ENCODE data around the gene PPP2R3C. TPM values are rescaled to one million over a fixed set of nuclear protein-coding genes. Genes with fewer than 3 reads are reported as not detected.

PPP2R3C gene
- total RNA-seq, 1 experiment from 2014 or later, result 15.2 TPM

DNA sequence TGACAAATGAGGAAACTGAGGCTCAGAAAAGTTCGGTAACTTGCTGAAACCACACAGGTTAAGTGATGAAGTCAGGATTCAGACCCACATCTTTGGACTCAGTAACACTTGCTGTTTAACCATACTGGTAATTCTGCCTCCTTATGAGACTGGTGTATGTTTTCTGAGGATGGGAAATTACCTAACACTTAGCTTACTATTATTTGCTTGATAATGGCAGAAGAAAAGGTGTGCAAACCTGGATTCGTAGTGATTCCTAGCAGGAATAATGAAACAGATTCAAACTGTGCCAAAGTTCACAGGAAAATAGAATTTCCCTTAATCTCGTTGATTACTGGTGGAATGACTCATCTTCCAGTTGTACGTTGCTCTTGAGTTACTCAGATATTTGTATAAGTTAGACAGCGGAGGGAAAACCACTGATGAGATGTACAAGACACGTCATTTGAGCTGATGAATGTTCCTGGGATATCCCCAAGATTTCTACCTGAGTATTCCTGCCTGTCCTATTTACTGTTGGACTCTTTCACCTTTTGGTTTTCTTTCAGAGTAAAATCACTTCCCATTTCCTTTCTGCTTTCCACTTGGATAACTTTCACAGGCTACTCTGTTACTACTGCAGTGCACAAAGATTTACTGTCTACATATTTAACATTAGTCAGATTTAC is 38.1 kb upstream of the PPP2R3C start:
- no peak overlapping the region for H2AFZ ChIP-seq (ENCODE audit: low read length)
- H3K4me2 ChIP-seq (ENCODE audit: low read length), result peak overlapping the region; percentile 80
- H4K20me1 ChIP-seq (ENCODE audit: low read length), result no peaks in the 10 kb centered on the region
- no peaks in the 10 kb centered on the region for H3K9me3 ChIP-seq (ENCODE audit: low read length)
- H3F3A ChIP-seq (ENCODE audit: low read length, unreplicated experiment), result peaks cover 5% of the 10 kb centered on the region
- no peaks in the 10 kb centered on the region for H3K9me2 ChIP-seq (replicated peaks; ENCODE audit: low read length)
- ATAC-seq (peak; percentile 99), DNase-seq (peak; percentile 97)
- intact Hi-C loops (cut with micrococcal nuclease), result loop anchor here (5.0 kb wide), 3 partner anchors 37 to 132 kb away; partner anchors contain the start of gene PSMA6
- peak overlapping the region; percentile 49 for H3K4me3 ChIP-seq (ENCODE audit: low read length)
- H3K27ac ChIP-seq (ENCODE audit: low read length), result peak overlapping the region; percentile 95
- BruUV-seq (replicated peaks), result no TSS peak
- ChIA-PET POLR2A (ENCODE audit: unreplicated experiment) (interaction anchor here (0.6 to 0.8 kb wide), 4 partner anchors 69 to 446 kb away, joined by 3 to 6 read pairs (median 4); partner anchors contain the start of gene CFL2), CTCF (interaction anchor here (0.8 kb wide), 1 partner anchor 55 kb away, joined by 5 read pairs; no protein-coding TSS in a partner anchor)
- no peaks in the 10 kb centered on the region; the same call in 1 of the 2 replicates for H3K36me3 ChIP-seq (ENCODE audit: low read depth, low read length)
- TF ChIP-seq, protein P1, sequence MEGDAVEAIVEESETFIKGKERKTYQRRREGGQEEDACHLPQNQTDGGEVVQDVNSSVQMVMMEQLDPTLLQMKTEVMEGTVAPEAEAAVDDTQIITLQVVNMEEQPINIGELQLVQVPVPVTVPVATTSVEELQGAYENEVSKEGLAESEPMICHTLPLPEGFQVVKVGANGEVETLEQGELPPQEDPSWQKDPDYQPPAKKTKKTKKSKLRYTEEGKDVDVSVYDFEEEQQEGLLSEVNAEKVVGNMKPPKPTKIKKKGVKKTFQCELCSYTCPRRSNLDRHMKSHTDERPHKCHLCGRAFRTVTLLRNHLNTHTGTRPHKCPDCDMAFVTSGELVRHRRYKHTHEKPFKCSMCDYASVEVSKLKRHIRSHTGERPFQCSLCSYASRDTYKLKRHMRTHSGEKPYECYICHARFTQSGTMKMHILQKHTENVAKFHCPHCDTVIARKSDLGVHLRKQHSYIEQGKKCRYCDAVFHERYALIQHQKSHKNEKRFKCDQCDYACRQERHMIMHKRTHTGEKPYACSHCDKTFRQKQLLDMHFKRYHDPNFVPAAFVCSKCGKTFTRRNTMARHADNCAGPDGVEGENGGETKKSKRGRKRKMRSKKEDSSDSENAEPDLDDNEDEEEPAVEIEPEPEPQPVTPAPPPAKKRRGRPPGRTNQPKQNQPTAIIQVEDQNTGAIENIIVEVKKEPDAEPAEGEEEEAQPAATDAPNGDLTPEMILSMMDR (conservative IDR thresholded peaks at IDR 0.05; ENCODE audit: low read depth, low read length), result no peak
- TF ChIP-seq EZH2 (IDR thresholded peaks at IDR 0.05; ENCODE audit: low read length, unreplicated experiment) (no peak), EZH2phosphoT487 (IDR thresholded peaks at IDR 0.05; ENCODE audit: borderline replicate concordance, low read length) (no peak)
- H3K79me2 ChIP-seq (ENCODE audit: low read length), result 0 out of 2 replicates have a peak, but pooled peaks cover 7% of the 10 kb centered on the region
- H3K27me3 ChIP-seq (ENCODE audit: low read length), result no peaks in the 10 kb centered on the region
- H3K4me1 ChIP-seq (ENCODE audit: insufficient read depth, low read length), result peaks cover 42% of the 10 kb centered on the region
- H3K9ac ChIP-seq (ENCODE audit: low read length), result peak overlapping the region; percentile 78

DNA sequence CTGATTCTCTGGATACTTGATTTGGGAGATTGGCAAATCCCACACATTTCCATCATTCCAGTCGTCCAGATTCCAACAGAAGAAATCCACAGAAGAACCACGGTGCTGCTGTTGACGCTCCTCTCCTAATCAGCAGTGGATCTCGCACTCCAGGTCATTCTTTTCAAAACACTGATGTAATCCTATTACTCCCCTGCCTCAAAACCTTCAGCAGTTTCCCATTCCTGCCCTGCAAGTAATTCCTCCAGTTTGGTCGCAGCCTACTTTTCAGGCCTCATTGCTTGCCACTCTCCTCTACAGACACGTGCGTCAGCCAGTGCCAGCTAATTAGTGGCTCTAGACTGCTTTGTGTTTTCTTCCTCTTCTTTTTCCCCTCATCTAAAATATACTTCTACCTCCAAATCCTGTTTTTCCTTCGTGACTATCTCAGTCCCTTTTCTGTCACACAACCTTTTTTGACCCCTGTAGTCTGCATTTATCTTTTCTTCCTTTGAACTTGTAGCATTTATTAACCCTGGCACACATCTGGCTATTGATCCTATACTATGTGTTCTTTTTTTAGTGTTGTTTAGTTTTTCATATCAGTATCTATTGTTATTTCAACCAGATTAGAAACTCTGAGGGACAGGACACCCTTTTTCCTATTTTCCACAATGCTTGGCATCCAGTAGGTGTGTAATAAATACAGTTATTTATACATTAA is 37.3 kb upstream of the PPP2R3C start:
- no peaks in the 10 kb centered on the region for H3K9me2 ChIP-seq (replicated peaks; ENCODE audit: low read length)
- peak overlapping the region; percentile 57 for H3K9ac ChIP-seq (ENCODE audit: low read length)
- no peak overlapping the region for H2AFZ ChIP-seq (ENCODE audit: low read length)
- H3K27me3 ChIP-seq (ENCODE audit: low read length), result no peaks in the 10 kb centered on the region
- H3F3A ChIP-seq (ENCODE audit: low read length, unreplicated experiment), result peaks cover 5% of the 10 kb centered on the region
- peaks cover 42% of the 10 kb centered on the region for H3K4me1 ChIP-seq (ENCODE audit: insufficient read depth, low read length)
- DNase-seq (no peak), ATAC-seq (no peak)
- intact Hi-C loops (cut with micrococcal nuclease), result loop anchor here (5.0 kb wide), 1 partner anchor 53 kb away; no protein-coding TSS in a partner anchor
- no peaks in the 10 kb centered on the region; the same call in 1 of the 2 replicates for H3K36me3 ChIP-seq (ENCODE audit: low read depth, low read length)
- H4K20me1 ChIP-seq (ENCODE audit: low read length), result no peaks in the 10 kb centered on the region
- TF ChIP-seq, protein P1 (conservative IDR thresholded peaks at IDR 0.05; ENCODE audit: low read depth, low read length), result no peak
- TF ChIP-seq EZH2 (IDR thresholded peaks at IDR 0.05; ENCODE audit: low read length, unreplicated experiment), result no peak
- peak overlapping the region; percentile 80 for H3K4me2 ChIP-seq (ENCODE audit: low read length)
- ChIA-PET CTCF (no interaction called here), POLR2A (ENCODE audit: unreplicated experiment) (interaction anchor here (0.8 kb wide), 1 partner anchor 70 kb away, joined by 3 read pairs; no protein-coding TSS in a partner anchor)
- H3K4me3 ChIP-seq (ENCODE audit: low read length), result no peak overlapping the region; the same call in 1 of the 2 replicates
- H3K79me2 ChIP-seq (ENCODE audit: low read length), result 0 out of 2 replicates have a peak, but pooled peaks cover 7% of the 10 kb centered on the region
- peak overlapping the region; percentile 95 for H3K27ac ChIP-seq (ENCODE audit: low read length)
- no peaks in the 10 kb centered on the region for H3K9me3 ChIP-seq (ENCODE audit: low read length)
- BruUV-seq (replicated peaks), result no TSS peak
